ENCODE measurements around the gene SFR1. TPM values are rescaled to one million over a fixed set of nuclear protein-coding genes. Genes with fewer than 3 reads are reported as not detected.

Gene SFR1
- total RNA-seq, 1 experiment from 2014 or later = 13.0 TPM

- DNase-seq (ENCODE audit: extremely low read depth, low read depth) = no peak
Observed at GRCh38 chr10:104104418-104104817, 17.6 kb upstream of the SFR1 start.

- no peak for DNase-seq (ENCODE audit: extremely low read depth, low read depth)
Observed at GRCh38 chr10:104104926-104105325, 17.0 kb upstream of the SFR1 start.

- no peak for DNase-seq (ENCODE audit: extremely low read depth, low read depth)
Observed at GRCh38 chr10:104109908-104110662, 11.9 kb upstream of the SFR1 start.

- DNase-seq (ENCODE audit: extremely low read depth, low read depth) = no peak
Observed at GRCh38 chr10:104113376-104113956, 8.5 kb upstream of the SFR1 start.

GRCh38 chr10:104117839-104118323 lies 4.1 kb upstream of the SFR1 start:
- no peak for DNase-seq (ENCODE audit: extremely low read depth, low read depth)

- DNase-seq (ENCODE audit: extremely low read depth, low read depth) = no peak
Observed at GRCh38 chr10:104119996-104120395, 2.0 kb upstream of the SFR1 start.

- DNase-seq (ENCODE audit: extremely low read depth, low read depth) = no peak
Observed at GRCh38 chr10:104120512-104120902, 1.5 kb upstream of the SFR1 start.

GRCh38 chr10:104120903-104121484 lies 977 bp upstream of the SFR1 start:
- DNase-seq (ENCODE audit: extremely low read depth, low read depth) = peak; percentile 94

- DNase-seq (ENCODE audit: extremely low read depth, low read depth) = no peak
Observed at GRCh38 chr10:104122225-104123107, 495 bp downstream of the SFR1 start.

GRCh38 chr10:104123397-104123796 lies 1.4 kb downstream of the SFR1 start:
- DNase-seq (ENCODE audit: extremely low read depth, low read depth) = no peak

GRCh38 chr10:104127411-104127810 lies 5.4 kb downstream of the SFR1 start:
- no peak for DNase-seq (ENCODE audit: extremely low read depth, low read depth)

GRCh38 chr10:104128214-104128613 lies 6.2 kb downstream of the SFR1 start:
- no peak for DNase-seq (ENCODE audit: extremely low read depth, low read depth)

GRCh38 chr10:104130041-104130440 lies 8.1 kb downstream of the SFR1 start:
- no peak for DNase-seq (ENCODE audit: extremely low read depth, low read depth)

GRCh38 chr10:104138131-104138530 lies 16.2 kb downstream of the SFR1 start:
- DNase-seq (ENCODE audit: extremely low read depth, low read depth) = no peak

GRCh38 chr10:104139221-104139620 lies 17.2 kb downstream of the SFR1 start:
- no peak for DNase-seq (ENCODE audit: extremely low read depth, low read depth)

GRCh38 chr10:104142081-104142480 lies 20.1 kb downstream of the SFR1 start:
- DNase-seq (ENCODE audit: extremely low read depth, low read depth) = no peak

GRCh38 chr10:104143829-104144228 lies 21.9 kb downstream of the SFR1 start:
- no peak for DNase-seq (ENCODE audit: extremely low read depth, low read depth)

- DNase-seq (ENCODE audit: extremely low read depth, low read depth) = no peak
Observed at GRCh38 chr10:104144931-104145330, 23.0 kb downstream of the SFR1 start.

GRCh38 chr10:104146882-104147281 lies 24.9 kb downstream of the SFR1 start:
- DNase-seq (ENCODE audit: extremely low read depth, low read depth) = no peak

GRCh38 chr10:104150139-104150538 lies 28.2 kb downstream of the SFR1 start:
- no peak for DNase-seq (ENCODE audit: extremely low read depth, low read depth)

- DNase-seq (ENCODE audit: extremely low read depth, low read depth) = no peak
Observed at GRCh38 chr10:104151737-104152136, 29.8 kb downstream of the SFR1 start.
